ENCODE measurements around the gene ACADL. TPM values are rescaled to one million over a fixed set of nuclear protein-coding genes. Genes with fewer than 3 reads are reported as not detected.

The ACADL gene
- total and polyA plus RNA-seq, 2 experiments from 2014 or later: 0.37 TPM; not detected in 1

- TF ChIP-seq EZH2phosphoT487 (IDR thresholded peaks at IDR 0.05; ENCODE audit: unreplicated experiment): no peak
- TF ChIP-seq ZNF114 (CRISPR knock-in tag; IDR thresholded peaks at IDR 0.05): no peak
- TF ChIP-seq CREB1 (CRISPR knock-in tag; IDR thresholded peaks at IDR 0.05; ENCODE audit: low read depth): no peak
- no peak for TF ChIP-seq ZNF331 (CRISPR knock-in tag; IDR thresholded peaks at IDR 0.05; ENCODE audit: low read depth)
- TF ChIP-seq JUNB (IDR thresholded peaks at IDR 0.05; ENCODE audit: unreplicated experiment): no peak
- no peak for TF ChIP-seq STAT1 (IDR thresholded peaks at IDR 0.05; ENCODE audit: unreplicated experiment)
Measured at GRCh38 chr2:210170196-210170445, 55.1 kb downstream of the ACADL start (continued).

- peak overlapping the region; percentile 99 for H3K27ac Mint-ChIP-seq
- peaks cover 51% of the 10 kb centered on the region for H3K79me2 ChIP-seq (replicated peaks; ENCODE audit: insufficient read depth)
- no peaks in the 10 kb centered on the region for H4K20me1 ChIP-seq (replicated peaks; ENCODE audit: insufficient read depth)
- no peaks in the 10 kb centered on the region for H3K9me3 Mint-ChIP-seq
- H3K9me2 ChIP-seq (ENCODE audit: insufficient read depth): no peaks in the 10 kb centered on the region
- 0 out of 2 replicates have a peak, but pooled peaks cover 4% of the 10 kb centered on the region for H3F3A ChIP-seq (replicated peaks; ENCODE audit: low read depth)
- peak overlapping the region; percentile 70 for H3K4me3 ChIP-seq
- no peaks in the 10 kb centered on the region for H3K27me3 ChIP-seq (ENCODE audit: insufficient read depth)
- H3K36me3 ChIP-seq (ENCODE audit: insufficient read depth): no peaks in the 10 kb centered on the region
- TF ChIP-seq POLR2AphosphoS5 (IDR thresholded peaks at IDR 0.05; ENCODE audit: low read depth) (no peak), ETS1 (IDR thresholded peaks at IDR 0.05) (no peak)
- H3K4me2 ChIP-seq: peak overlapping the region; percentile 81
- DNase-seq (ENCODE audit: low spot score): no peak
- H3K4me1 ChIP-seq (ENCODE audit: insufficient read depth): peaks cover 12% of the 10 kb centered on the region
- H2AFZ ChIP-seq: no peak overlapping the region
- peaks cover 20% of the 10 kb centered on the region for H3K4me1 Mint-ChIP-seq
- peaks cover 8% of the 10 kb centered on the region for H3K27me3 Mint-ChIP-seq (ENCODE audit: insufficient read depth, low read depth, poor library complexity)
- H3K36me3 Mint-ChIP-seq (ENCODE audit: low read depth): no peaks in the 10 kb centered on the region
- peak overlapping the region; percentile 96 for H3K27ac ChIP-seq (ENCODE audit: low read depth)
- peak overlapping the region; percentile 95 for H3K4me3 Mint-ChIP-seq
- no peak for ATAC-seq
Measured at GRCh38 chr2:210169516-210170195, 55.6 kb downstream of the ACADL start.

- Histone ChIP-seq H3K4me2 (no peak overlapping the region), H3K27me3 (ENCODE audit: insufficient read depth) (no peaks in the 10 kb centered on the region), H3K27ac (ENCODE audit: low read depth) (no peak overlapping the region), H4K20me1 (replicated peaks; ENCODE audit: insufficient read depth) (no peaks in the 10 kb centered on the region), H3F3A (replicated peaks; ENCODE audit: low read depth) (0 out of 2 replicates have a peak, but pooled peaks cover 4% of the 10 kb centered on the region), H3K9me2 (ENCODE audit: insufficient read depth) (no peaks in the 10 kb centered on the region), H3K36me3 (ENCODE audit: insufficient read depth) (no peaks in the 10 kb centered on the region), H3K4me1 (ENCODE audit: insufficient read depth) (peaks cover 6% of the 10 kb centered on the region), H3K79me2 (replicated peaks; ENCODE audit: insufficient read depth) (peaks cover 74% of the 10 kb centered on the region), H3K4me3 (no peak overlapping the region), H2AFZ (no peak overlapping the region)
- Mint-ChIP-seq H3K4me3 (no peak overlapping the region), H3K9me3 (no peaks in the 10 kb centered on the region), H3K4me1 (peaks cover 18% of the 10 kb centered on the region), H3K36me3 (ENCODE audit: low read depth) (no peaks in the 10 kb centered on the region), H3K27ac (no peak overlapping the region), H3K27me3 (ENCODE audit: insufficient read depth, low read depth, poor library complexity) (peaks cover 8% of the 10 kb centered on the region)
- DNase-seq (ENCODE audit: low spot score) (no peak), ATAC-seq (no peak)
- TF ChIP-seq JUNB (IDR thresholded peaks at IDR 0.05; ENCODE audit: unreplicated experiment) (no peak), CTCF (conservative IDR thresholded peaks at IDR 0.05; ENCODE audit: low read depth in 2 of 2) (no peak), POLR2AphosphoS5 (IDR thresholded peaks at IDR 0.05; ENCODE audit: low read depth) (no peak), EZH2 (IDR thresholded peaks at IDR 0.05; ENCODE audit: low read depth, unreplicated experiment) (no peak), CREB1 (CRISPR knock-in tag; IDR thresholded peaks at IDR 0.05; ENCODE audit: low read depth) (no peak), EZH2phosphoT487 (IDR thresholded peaks at IDR 0.05; ENCODE audit: unreplicated experiment) (no peak), ZNF114 (CRISPR knock-in tag; IDR thresholded peaks at IDR 0.05) (no peak), ZNF331 (CRISPR knock-in tag; IDR thresholded peaks at IDR 0.05; ENCODE audit: low read depth) (no peak), ZNF462 (CRISPR knock-in tag; IDR thresholded peaks at IDR 0.05) (no peak)
Measured at GRCh38 chr2:210167227-210167626, 58.0 kb downstream of the ACADL start.
